Esophagus muscularis mucosa (tissue), 4 donors: Measurements from ENCODE around the gene ENG. TPM values are rescaled to one million over a fixed set of nuclear protein-coding genes. Genes with fewer than 3 reads are reported as not detected.

ENCODE experiments used
- DNase-seq: peaks from one replicate; pipeline ENCODE4 v3.0.0-alpha.2; 2017; ENCODE audit errors: extremely low spot score
- H3K27ac ChIP-seq, 4 donors: fragments of 200-600 bp; sonication (generic); replicated peaks in 1 of 4; 1 replicate in 3 of 4; 2 replicates in 1 of 4; pipeline ENCODE4 v1.5.1; 2016 to 2019; ENCODE audit warnings: mild to moderate bottlenecking in 1 of 4
- H3K27me3 ChIP-seq, 4 donors: fragments of 200-600 bp; sonication (generic); one replicate each; pipeline versions ENCODE4 v1.5.1 to v1.6.0; 2016 to 2019
- H3K36me3 ChIP-seq, 4 donors: fragments of 200-600 bp; sonication (generic); one replicate each; pipeline ENCODE4 v1.5.1; 2016 to 2019
- H3K4me1 ChIP-seq, 4 donors: fragments of 200-600 bp; sonication (generic); one replicate each; pipeline ENCODE4 v1.5.1; 2016 to 2019
- H3K4me3 ChIP-seq, 4 donors: fragments of 200-600 bp; sonication (generic); 1 replicate in 2 of 4; 2 replicates in 2 of 4; pipeline ENCODE4 v1.5.1; 2016 to 2019; ENCODE audit warnings: mild to moderate bottlenecking in 4 of 4, moderate library complexity in 1 of 4
- H3K9me3 ChIP-seq, 4 donors: fragments of 200-600 bp; sonication (generic); 1 replicate in 3 of 4; 2 replicates in 1 of 4; pipeline ENCODE4 v1.5.1; 2016 to 2019
- CTCF ChIP-seq, 3 experiments: fragments of 200-600 bp in 2 of 3; fragments of 450-650 bp in 1 of 3; sonication (generic) in 2 of 3; IDR thresholded peaks; one replicate each; pipeline ENCODE4 v1.5.1; 2017 to 2019; ENCODE audit warnings: antibody characterized with exemption in 3 of 3, mild to moderate bottlenecking in 2 of 3, moderate library complexity in 1 of 3
- EP300 ChIP-seq: sonication (generic); formaldehyde crosslinking; IDR thresholded peaks from one replicate; pipeline ENCODE4 v1.6.1; 2017; ENCODE audit warnings: antibody characterized with exemption
- POLR2A ChIP-seq: fragments of 450-650 bp; IDR thresholded peaks from one replicate; pipeline ENCODE4 v1.6.1; 2017; ENCODE audit warnings: antibody characterized with exemption, moderate library complexity, mild to moderate bottlenecking, low read depth
- POLR2AphosphoS5 ChIP-seq, 2 donors: sonication (generic); formaldehyde crosslinking; IDR thresholded peaks; one replicate each; pipeline ENCODE4 v1.6.1; 2017; ENCODE audit warnings: antibody characterized with exemption in 2 of 2
- WGBS: methylation state at CpG from one replicate; pipeline ENCODE4 v1.1.5; 2018; 5-methylcytosine and 5-hydroxymethylcytosine counted together
- intact Hi-C: fragments of 100-400 bp; cut with DNase I; formaldehyde crosslinking; loops from one replicate; pipeline ENCODE4 v1.15.1; 2023
- total RNA-seq, 4 donors: library from RNA; depleted of rRNA; stranded (reverse); fragments of >200 nt; gene quantifications; one replicate each; pipeline versions ENCODE4 v1.1.0 to v1.2.1, GENCODE V29; 2016

The ENG gene
- total RNA-seq, 4 donors from 2014 or later = 36.5 to 91.2 (median 78.3) TPM

- no peak for DNase-seq
Observed at GRCh38 chr9:127792417-127793031, 61.9 kb downstream of the ENG start.

GRCh38 chr9:127791085-127791484, 63.4 kb downstream of the ENG start:
- Histone ChIP-seq H3K9me3 (no peaks in the 10 kb centered on the region), H3K4me1 (peaks cover 30 to 58% (median 51%) of the 10 kb centered on the region in 4 donors), H3K4me3 (no peak overlapping the region), H3K27ac (peak overlapping the region in 1 of 4 donors; percentile 13), H3K27me3 (no peaks in the 10 kb centered on the region), H3K36me3 (peaks cover 54 to 73% (median 65%) of the 10 kb centered on the region in 4 donors)
- 78% methylated on average over 4 of the region's 4 CpGs for WGBS
- intact Hi-C loops = no loop called here
- DNase-seq = no peak
- TF ChIP-seq POLR2A (no peak), POLR2AphosphoS5 (IDR thresholded peaks at IDR 0.05) (no peak), CTCF (IDR thresholded peaks at IDR 0.05) (no peak), EP300 (no peak)

More at GRCh38 chr9:127792417-127793031, 61.9 kb downstream of the ENG start:
- peak overlapping the region in 1 of 4 donors; percentile 28 for H3K27ac ChIP-seq
- peaks cover 51 to 63% (median 58%) of the 10 kb centered on the region in 4 donors for H3K36me3 ChIP-seq
- H3K27me3 ChIP-seq = no peaks in the 10 kb centered on the region
- TF ChIP-seq CTCF (IDR thresholded peaks at IDR 0.05) (no peak), POLR2AphosphoS5 (IDR thresholded peaks at IDR 0.05) (no peak), EP300 (no peak), POLR2A (no peak)
- no peak overlapping the region for H3K4me3 ChIP-seq
- H3K9me3 ChIP-seq = no peaks in the 10 kb centered on the region
- 80% methylated on average over 7 of the region's 7 CpGs for WGBS
- intact Hi-C loops = no loop called here
- H3K4me1 ChIP-seq = peaks cover 29 to 58% (median 49%) of the 10 kb centered on the region in 4 donors

- no peak for DNase-seq
- no peak overlapping the region for H3K4me3 ChIP-seq
- WGBS = 80% methylated on average over 9 of the region's 9 CpGs
- peaks cover 30 to 53% (median 47%) of the 10 kb centered on the region in 4 donors for H3K4me1 ChIP-seq
- intact Hi-C loops = no loop called here
- H3K27me3 ChIP-seq = no peaks in the 10 kb centered on the region
- peaks cover 54 to 73% (median 65%) of the 10 kb centered on the region in 4 donors for H3K36me3 ChIP-seq
- peak overlapping the region in 1 of 4 donors; percentile 13 for H3K27ac ChIP-seq
- H3K9me3 ChIP-seq = no peaks in the 10 kb centered on the region
- TF ChIP-seq POLR2A (no peak), EP300 (no peak), POLR2AphosphoS5 (IDR thresholded peaks at IDR 0.05) (no peak), CTCF (IDR thresholded peaks at IDR 0.05) (no peak)
Observed at GRCh38 chr9:127790094-127790855, 64.2 kb downstream of the ENG start.

GRCh38 chr9:127789179-127789578, 65.3 kb downstream of the ENG start:
- 92% methylated on average over 21 of the region's 25 CpGs for WGBS
- intact Hi-C loops = loop anchor here (5.0 kb wide), 2 partner anchors 83 to 133 kb away; no protein-coding TSS in a partner anchor
- H3K4me1 ChIP-seq = peaks cover 37 to 55% (median 55%) of the 10 kb centered on the region in 4 donors
- H3K27ac ChIP-seq = no peak overlapping the region
- no peaks in the 10 kb centered on the region for H3K27me3 ChIP-seq
- TF ChIP-seq EP300 (no peak), CTCF (IDR thresholded peaks at IDR 0.05) (no peak), POLR2A (no peak), POLR2AphosphoS5 (IDR thresholded peaks at IDR 0.05) (no peak)
- DNase-seq = no peak
- no peaks in the 10 kb centered on the region for H3K9me3 ChIP-seq
- H3K36me3 ChIP-seq = peaks cover 54 to 72% (median 64%) of the 10 kb centered on the region in 4 donors
- no peak overlapping the region for H3K4me3 ChIP-seq
